Keratinocyte (primary cell): Measurements from ENCODE around the gene DOP1B. TPM values are rescaled to one million over a fixed set of nuclear protein-coding genes. Genes with fewer than 3 reads are reported as not detected.

Experiments used
- DNase-seq: peaks from one replicate; pipeline ENCODE4 v3.0.0-alpha.2; 2011; ENCODE audit warnings: low read depth, missing footprints, low spot score
- FAIRE-seq: peaks from 2 replicates; lab custom pipeline; 2011; peaks lifted over from hg19 to GRCh38; lab: Jason Lieb, UNC
- H2AFZ ChIP-seq: 2 replicates; pipeline ENCODE4 v1.6.0; 2012; ENCODE audit warnings: low read length, control low read depth, inconsistent platforms; ENCODE audit not compliant: control insufficient read depth
- H3K27ac ChIP-seq: 2 replicates; pipeline ENCODE4 v1.5.1; 2011; ENCODE audit warnings: low read length; ENCODE audit not compliant: control insufficient read depth, insufficient read depth
- H3K27me3 ChIP-seq: 3 replicates; pipeline ENCODE4 v1.6.0; 2011; ENCODE audit warnings: low read length; ENCODE audit not compliant: control insufficient read depth, insufficient read depth; ENCODE audit errors: extremely low read depth
- H3K36me3 ChIP-seq, 2 experiments: 2 replicates in 1 of 2; 3 replicates in 1 of 2; pipeline ENCODE4 v1.5.1; 2011; ENCODE audit warnings: low read length in 2 of 2, mild to moderate bottlenecking in 1 of 2; ENCODE audit not compliant: control insufficient read depth in 2 of 2, insufficient read depth in 2 of 2; ENCODE audit errors: extremely low read depth in 1 of 2
- H3K4me1 ChIP-seq: 3 replicates; pipeline ENCODE4 v1.5.1; 2011; ENCODE audit warnings: low read length; ENCODE audit not compliant: control insufficient read depth, insufficient read depth; ENCODE audit errors: extremely low read depth
- H3K4me2 ChIP-seq: 3 replicates; pipeline ENCODE4 v1.6.0; 2011; ENCODE audit warnings: low read depth, low read length; ENCODE audit not compliant: control insufficient read depth, insufficient read depth; ENCODE audit errors: extremely low read depth
- H3K4me3 ChIP-seq, 3 experiments: fragments of 200-600 bp in 1 of 3; sonication (generic) in 1 of 3; 2 replicates in 2 of 3; 3 replicates in 1 of 3; pipeline ENCODE4 v1.5.1; 2011 to 2016; ENCODE audit warnings: low read length in 3 of 3, mild to moderate bottlenecking in 3 of 3, control low read depth in 2 of 3, inconsistent platforms in 1 of 3, low read depth in 1 of 3, mixed read lengths in 1 of 3, mixed run types in 1 of 3, moderate library complexity in 1 of 3; ENCODE audit not compliant: control insufficient read depth in 2 of 3, insufficient read depth in 2 of 3; ENCODE audit errors: extremely low read depth in 1 of 3
- H3K79me2 ChIP-seq: 2 replicates; pipeline ENCODE4 v1.6.0; 2012; ENCODE audit warnings: low read length; ENCODE audit not compliant: control insufficient read depth, insufficient read depth
- H3K9ac ChIP-seq: 3 replicates; pipeline ENCODE4 v1.6.0; 2011; ENCODE audit warnings: low read length; ENCODE audit not compliant: control insufficient read depth, insufficient read depth; ENCODE audit errors: extremely low read depth
- H3K9me1 ChIP-seq: 3 replicates; pipeline ENCODE4 v1.6.0; 2011; ENCODE audit warnings: low read length; ENCODE audit not compliant: control insufficient read depth, insufficient read depth; ENCODE audit errors: extremely low read depth
- H3K9me3 ChIP-seq: 2 replicates; pipeline ENCODE4 v1.5.1; 2012; ENCODE audit warnings: low read depth, low read length; ENCODE audit not compliant: control insufficient read depth
- H4K20me1 ChIP-seq: 3 replicates; pipeline ENCODE4 v1.6.0; 2011; ENCODE audit warnings: low read length; ENCODE audit not compliant: control insufficient read depth, insufficient read depth; ENCODE audit errors: extremely low read depth
- EZH2 ChIP-seq: IDR thresholded peaks from one replicate; pipeline ENCODE4 v1.6.1; 2012; ENCODE audit warnings: inconsistent platforms, mild to moderate bottlenecking, low read length, moderate library complexity
- dilution Hi-C: fragments of 300-500 bp; cut with MboI; formaldehyde crosslinking; loops from one replicate; pipeline ENCODE4 v1.7.0; 2020; ENCODE audit warnings: low sequenced_read_pairs; ENCODE audit not compliant: extremely low pct_ligation_motif_present
- polyA plus RNA-seq, 5 experiments: library from polyadenylated mRNA; depleted of rRNA in 3 of 5; stranded (reverse) in 3 of 5; stranded (forward) in 1 of 5; unstranded in 1 of 5; fragments of >200 nt; gene quantifications; 1 replicate in 1 of 5; 2 replicates in 3 of 5; 3 replicates in 1 of 5; pipeline versions ENCODE4 v1.2.1 to v1.2.3, GENCODE V29; 2011 to 2012; ENCODE audit warnings: missing spikeins in 2 of 5, low read depth in 1 of 5, low replicate concordance in 1 of 5
- TF ChIP-seq, protein P1 (sequence below), 3 experiments: IDR thresholded peaks in 1 of 3; conservative IDR thresholded peaks in 1 of 3; optimal IDR thresholded peaks in 1 of 3; 2 replicates in 2 of 3; 3 replicates in 1 of 3; pipeline versions ENCODE3 to v1.5.1; 2011; ENCODE audit warnings: low read length in 3 of 3, mild to moderate bottlenecking in 3 of 3, moderate library complexity in 2 of 3, control low read depth in 1 of 3, inconsistent platforms in 1 of 3; ENCODE audit not compliant: insufficient read depth in 2 of 3; ENCODE audit errors: extremely low read depth in 1 of 3

Gene DOP1B
- polyA plus RNA-seq, 1 donor (not counting 4 experiments of a cell fraction or from before 2014, with no cell fraction given): 2.9 TPM

DNA sequence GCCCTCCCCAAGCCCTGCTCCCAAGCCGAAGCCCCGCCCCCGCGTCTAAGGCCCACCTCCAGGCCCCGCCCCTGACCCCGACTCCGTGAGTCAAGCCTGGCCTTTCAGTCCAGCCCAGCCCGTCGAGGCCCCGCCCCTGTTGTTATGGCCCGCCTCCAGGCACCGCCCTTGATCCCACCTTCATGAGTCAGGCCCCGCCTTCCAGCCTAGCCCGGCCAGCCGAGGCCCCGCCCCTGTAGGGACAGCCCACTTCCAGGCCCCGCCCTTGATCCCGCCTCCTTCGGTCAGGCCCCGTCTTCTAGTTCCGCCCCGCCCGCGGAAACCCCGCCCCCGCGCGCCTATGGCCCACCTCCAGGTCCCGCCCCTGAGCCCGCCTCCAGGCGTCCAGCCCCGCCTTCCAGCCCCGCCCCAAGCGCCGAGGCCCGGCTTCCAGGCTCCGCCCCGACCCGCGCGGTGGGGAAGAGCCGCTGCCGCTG lies 247 bp upstream of the DOP1B start:
- Histone ChIP-seq H3K27me3 (no peaks in the 10 kb centered on the region), H3K27ac (no peak overlapping the region), H2AFZ (peak overlapping the region; percentile 83), H3K36me3 (no peaks in the 10 kb centered on the region), H3K4me1 (peaks cover 11% of the 10 kb centered on the region), H3K79me2 (no peaks in the 10 kb centered on the region), H3K4me2 (peak overlapping the region; percentile 81), H3K4me3 (peak overlapping the region; percentile 65 to 78 (median 70)), H3K9ac (peak overlapping the region; percentile 89), H4K20me1 (no peaks in the 10 kb centered on the region), H3K9me3 (no peaks in the 10 kb centered on the region), H3K9me1 (no peaks in the 10 kb centered on the region)
- FAIRE-seq (no peak), DNase-seq (peak; percentile 97)
- dilution Hi-C loops: no loop called here
- TF ChIP-seq, protein P1, sequence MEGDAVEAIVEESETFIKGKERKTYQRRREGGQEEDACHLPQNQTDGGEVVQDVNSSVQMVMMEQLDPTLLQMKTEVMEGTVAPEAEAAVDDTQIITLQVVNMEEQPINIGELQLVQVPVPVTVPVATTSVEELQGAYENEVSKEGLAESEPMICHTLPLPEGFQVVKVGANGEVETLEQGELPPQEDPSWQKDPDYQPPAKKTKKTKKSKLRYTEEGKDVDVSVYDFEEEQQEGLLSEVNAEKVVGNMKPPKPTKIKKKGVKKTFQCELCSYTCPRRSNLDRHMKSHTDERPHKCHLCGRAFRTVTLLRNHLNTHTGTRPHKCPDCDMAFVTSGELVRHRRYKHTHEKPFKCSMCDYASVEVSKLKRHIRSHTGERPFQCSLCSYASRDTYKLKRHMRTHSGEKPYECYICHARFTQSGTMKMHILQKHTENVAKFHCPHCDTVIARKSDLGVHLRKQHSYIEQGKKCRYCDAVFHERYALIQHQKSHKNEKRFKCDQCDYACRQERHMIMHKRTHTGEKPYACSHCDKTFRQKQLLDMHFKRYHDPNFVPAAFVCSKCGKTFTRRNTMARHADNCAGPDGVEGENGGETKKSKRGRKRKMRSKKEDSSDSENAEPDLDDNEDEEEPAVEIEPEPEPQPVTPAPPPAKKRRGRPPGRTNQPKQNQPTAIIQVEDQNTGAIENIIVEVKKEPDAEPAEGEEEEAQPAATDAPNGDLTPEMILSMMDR (optimal IDR thresholded peaks at IDR 0.05 in 1 of 3, IDR thresholded peaks at IDR 0.05 in 1 of 3, conservative IDR thresholded peaks at IDR 0.05 in 1 of 3; ENCODE audit: extremely low read depth in 1 of 3, insufficient read depth in 2 of 3, low read length in 3 of 3): no peak
- no peak for TF ChIP-seq EZH2

DNA sequence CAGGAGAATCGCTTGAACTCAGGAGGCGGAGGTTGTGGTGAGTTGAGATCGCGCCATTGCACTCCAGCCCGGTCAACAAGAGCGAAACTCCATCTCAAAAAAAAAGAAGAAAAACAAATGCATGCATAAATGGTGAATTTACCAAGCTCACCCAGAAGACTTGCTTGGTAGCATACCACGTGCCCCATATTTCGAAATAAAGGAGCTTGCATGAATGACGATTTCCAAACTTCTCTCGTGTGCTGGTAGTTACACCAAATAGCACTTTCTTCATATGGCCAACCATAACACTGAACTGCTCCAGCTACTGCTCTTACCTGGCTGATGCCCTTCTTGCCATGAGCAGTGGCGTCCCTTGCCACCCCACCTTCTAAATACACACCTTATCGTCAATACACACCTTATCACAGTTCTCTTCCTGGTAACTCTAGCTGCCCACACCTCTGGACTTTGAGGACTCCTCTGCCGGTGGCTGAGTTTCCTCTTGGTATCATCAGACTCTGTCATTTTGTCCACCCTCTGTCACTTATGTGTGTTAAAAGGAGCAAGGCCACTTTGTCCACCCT lies 2.8 kb downstream of the DOP1B start:
- no peaks in the 10 kb centered on the region for H3K9me3 ChIP-seq
- H3K9me1 ChIP-seq: no peaks in the 10 kb centered on the region
- no peak overlapping the region for H2AFZ ChIP-seq
- H3K4me2 ChIP-seq: no peak overlapping the region
- TF ChIP-seq EZH2: no peak
- TF ChIP-seq, protein P1 (optimal IDR thresholded peaks at IDR 0.05 in 1 of 3, IDR thresholded peaks at IDR 0.05 in 1 of 3, conservative IDR thresholded peaks at IDR 0.05 in 1 of 3; ENCODE audit: extremely low read depth in 1 of 3, insufficient read depth in 2 of 3, low read length in 3 of 3): no peak
- H3K27me3 ChIP-seq: no peaks in the 10 kb centered on the region
- H3K79me2 ChIP-seq: no peaks in the 10 kb centered on the region
- no peaks in the 10 kb centered on the region for H4K20me1 ChIP-seq
- H3K36me3 ChIP-seq: no peaks in the 10 kb centered on the region
- no peak for DNase-seq
- FAIRE-seq: no peak
- H3K4me1 ChIP-seq: peaks cover 11% of the 10 kb centered on the region
- H3K27ac ChIP-seq: no peak overlapping the region
- no peak overlapping the region for H3K4me3 ChIP-seq
- dilution Hi-C loops: no loop called here
- no peak overlapping the region for H3K9ac ChIP-seq
